Calu3 (cell line): ENCODE results near the gene ZNF532. TPM values are rescaled to one million over a fixed set of nuclear protein-coding genes. Genes with fewer than 3 reads are reported as not detected.

Experiments
- BruUV-seq: library from RNA; stranded (reverse); fragments of 400-500 nt; replicated peaks from 2 replicates; lab custom pipeline; 2021; lab: Mats Ljungman, UMichigan
- CTCF ChIA-PET: fragments of 300-600 bp; sonication (Branson Sonifier 250); formaldehyde crosslinking; loops from one replicate; lab custom pipeline; 2022; ENCODE audit warnings: antibody characterized with exemption; lab: Charles Lee
- DNase-seq: peaks from one replicate; pipeline ENCODE4 v3.0.0; 2022
- H3K27ac Mint-ChIP-seq: one replicate; pipeline ENCODE4 v1.8.0; 2022; ENCODE audit warnings: mixed read lengths; ENCODE audit not compliant: unreplicated experiment
- H3K27me3 Mint-ChIP-seq: one replicate; pipeline ENCODE4 v1.8.0; 2022; ENCODE audit warnings: mixed read lengths; ENCODE audit not compliant: unreplicated experiment
- H3K36me3 Mint-ChIP-seq: one replicate; pipeline ENCODE4 v1.8.0; 2022; ENCODE audit warnings: mild to moderate bottlenecking, moderate library complexity, mixed read lengths; ENCODE audit not compliant: insufficient read depth, unreplicated experiment
- H3K4me1 Mint-ChIP-seq: one replicate; pipeline ENCODE4 v1.8.0; 2022; ENCODE audit warnings: mild to moderate bottlenecking, low read depth, mixed read lengths; ENCODE audit not compliant: unreplicated experiment
- H3K4me3 Mint-ChIP-seq: one replicate; pipeline ENCODE4 v1.8.0; 2022; ENCODE audit warnings: mild to moderate bottlenecking, low read depth, moderate library complexity, mixed read lengths; ENCODE audit not compliant: unreplicated experiment
- H3K9me3 Mint-ChIP-seq: one replicate; pipeline ENCODE4 v1.8.0; 2022; ENCODE audit warnings: low read depth, mixed read lengths; ENCODE audit not compliant: unreplicated experiment
- CTCF ChIP-seq: fragments of 200-600 bp; IDR thresholded peaks from one replicate; pipeline ENCODE4 v1.8.0; 2022; ENCODE audit warnings: antibody characterized with exemption; ENCODE audit not compliant: unreplicated experiment
- intact Hi-C: fragments of 100-400 bp; cut with micrococcal nuclease; formaldehyde crosslinking; loops from one replicate; pipeline ENCODE4 v1.10.0; 2022; ENCODE audit not compliant: unreplicated experiment
- total RNA-seq: library from RNA; stranded (reverse); gene quantifications from 2 replicates; pipeline ENCODE4 v1.2.3, GENCODE V29; 2022

Gene ZNF532
- total RNA-seq, 1 experiment from 2014 or later, result 150 TPM

GRCh38 chr18:58870621-58871020 is 5.9 kb downstream of the ZNF532 start:
- peaks cover 70% of the 10 kb centered on the region for H3K36me3 Mint-ChIP-seq

GRCh38 chr18:58871514-58872420 is 7.1 kb downstream of the ZNF532 start:
- Mint-ChIP-seq H3K4me1 (peaks cover 39% of the 10 kb centered on the region), H3K4me3 (no peak overlapping the region), H3K27ac (no peak overlapping the region), H3K27me3 (no peaks in the 10 kb centered on the region), H3K36me3 (peaks cover 70% of the 10 kb centered on the region), H3K9me3 (peaks cover 3% of the 10 kb centered on the region)
- DNase-seq, result no peak
- no TSS peak for BruUV-seq
- intact Hi-C loops, result no loop called here
- CTCF ChIA-PET, result no interaction called here
- TF ChIP-seq CTCF, result no peak

More at GRCh38 chr18:58870621-58871020, 5.9 kb downstream of the ZNF532 start:
- no peak for DNase-seq
- Mint-ChIP-seq H3K4me1 (peaks cover 48% of the 10 kb centered on the region), H3K27me3 (no peaks in the 10 kb centered on the region), H3K27ac (no peak overlapping the region), H3K4me3 (no peak overlapping the region), H3K9me3 (peaks cover 3% of the 10 kb centered on the region)
- CTCF ChIA-PET, result interaction anchor here (0.7 kb wide), 1 partner anchor 85 kb away, joined by 6 read pairs; no protein-coding TSS in a partner anchor
- intact Hi-C loops, result no loop called here
- TF ChIP-seq CTCF, result no peak
- no TSS peak for BruUV-seq

- DNase-seq, result no peak
- BruUV-seq, result no TSS peak
- Mint-ChIP-seq H3K36me3 (peaks cover 66% of the 10 kb centered on the region), H3K9me3 (no peaks in the 10 kb centered on the region), H3K4me3 (no peak overlapping the region), H3K27me3 (no peaks in the 10 kb centered on the region), H3K27ac (no peak overlapping the region), H3K4me1 (peaks cover 35% of the 10 kb centered on the region)
- no peak for TF ChIP-seq CTCF
- intact Hi-C loops, result no loop called here
- CTCF ChIA-PET, result interaction anchor here (0.6 kb wide), 3 partner anchors 9 to 1064 kb away, joined by 4 to 8 read pairs (median 6); no protein-coding TSS in a partner anchor
Observed at GRCh38 chr18:58878640-58879039, 14.0 kb downstream of the ZNF532 start.

GRCh38 chr18:58881477-58881876 is 16.8 kb downstream of the ZNF532 start:
- intact Hi-C loops, result no loop called here
- Mint-ChIP-seq H3K4me3 (no peak overlapping the region), H3K9me3 (no peaks in the 10 kb centered on the region), H3K4me1 (peaks cover 35% of the 10 kb centered on the region), H3K27ac (no peak overlapping the region), H3K36me3 (peaks cover 56% of the 10 kb centered on the region), H3K27me3 (no peaks in the 10 kb centered on the region)
- no peak for DNase-seq
- CTCF ChIA-PET, result interaction anchor here (0.6 to 0.7 kb wide), 2 partner anchors 12 to 14 kb away, joined by 3 read pairs; no protein-coding TSS in a partner anchor
- TF ChIP-seq CTCF, result no peak
- no TSS peak for BruUV-seq
